ENCODE results near the gene RASGRP3.

The RASGRP3 gene

GRCh38 chr2:33522576-33522975 is 46.1 kb downstream of the RASGRP3 start:
- DNase-seq: no peak

GRCh38 chr2:33525666-33526065 is 49.2 kb downstream of the RASGRP3 start:
- DNase-seq: no peak

GRCh38 chr2:33526132-33526531 is 49.7 kb downstream of the RASGRP3 start:
- no peak for DNase-seq

DNA sequence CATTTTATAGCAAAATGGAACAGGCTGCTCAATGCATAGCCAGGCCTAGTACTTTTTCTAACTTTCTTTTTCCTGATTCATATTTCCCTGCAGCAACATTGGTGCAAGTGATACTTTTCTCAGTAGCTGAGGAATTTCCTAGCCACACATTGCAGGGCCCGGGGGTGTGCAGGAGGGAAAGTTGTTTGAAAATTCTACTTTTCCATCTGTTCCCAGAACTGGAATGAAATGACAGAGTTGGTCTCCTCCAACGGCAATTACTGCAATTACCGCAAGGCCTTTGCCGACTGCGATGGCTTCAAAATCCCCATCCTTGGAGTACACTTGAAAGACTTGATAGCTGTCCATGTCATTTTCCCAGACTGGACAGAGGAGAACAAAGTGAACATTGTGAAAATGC is 50.5 kb downstream of the RASGRP3 start:
- no peak for DNase-seq

DNA sequence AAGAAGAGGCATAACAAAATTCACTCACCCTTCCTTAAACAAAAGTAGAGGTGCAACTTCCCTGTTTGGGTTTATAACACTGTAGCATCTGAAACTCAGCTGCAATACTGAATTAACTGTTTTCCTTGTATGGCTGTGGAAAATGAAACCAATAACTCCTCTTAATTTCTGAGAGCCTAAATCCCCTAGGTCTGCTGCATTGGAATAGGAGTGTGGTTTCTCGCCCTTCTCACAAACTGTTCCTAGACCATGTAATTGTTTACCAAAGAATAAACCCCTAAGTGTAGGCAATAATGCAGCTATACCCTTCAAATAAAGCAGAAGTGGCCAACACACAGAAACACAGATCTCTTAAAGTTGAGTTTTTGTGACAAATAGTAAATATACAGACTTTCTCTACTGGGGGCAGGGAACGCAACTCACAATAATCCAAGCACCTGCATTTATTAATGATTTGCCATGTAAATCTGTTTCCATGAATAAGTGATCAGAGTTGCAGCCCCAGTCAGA is 52.0 kb downstream of the RASGRP3 start:
- no peak for DNase-seq

DNA sequence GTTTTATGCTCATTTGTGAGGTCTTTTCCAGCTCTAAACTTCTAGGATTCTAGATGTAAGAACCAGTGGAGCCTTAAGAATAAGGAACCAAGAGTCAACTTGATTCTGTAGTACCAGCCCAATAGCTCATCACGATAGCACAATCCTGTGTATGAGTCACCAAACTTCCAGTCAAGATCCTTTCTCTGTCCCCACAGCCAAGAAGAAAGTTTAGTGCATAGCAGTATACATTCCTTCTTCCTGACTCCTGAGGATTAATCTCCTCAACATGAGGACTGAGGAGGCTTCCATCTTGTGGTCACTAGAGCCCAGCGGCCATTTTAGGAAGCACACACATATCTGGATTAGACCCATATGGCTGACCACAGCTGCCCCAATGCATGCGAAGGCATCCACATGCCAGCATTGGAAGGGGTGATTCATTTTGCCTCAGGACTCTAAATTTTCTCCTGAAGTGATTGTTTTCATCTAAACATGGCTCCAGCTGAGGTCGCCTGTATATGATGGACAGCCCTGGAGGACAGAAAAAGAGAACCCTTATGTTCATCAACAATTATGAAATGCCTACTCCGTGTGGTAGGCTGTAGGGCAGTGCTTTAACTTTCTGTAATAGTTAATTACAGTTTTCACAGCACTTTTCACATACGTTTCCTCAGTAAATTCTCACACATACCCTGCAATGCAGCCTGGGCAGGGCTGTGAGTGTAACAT is 53.5 kb downstream of the RASGRP3 start:
- no peak for DNase-seq

DNA sequence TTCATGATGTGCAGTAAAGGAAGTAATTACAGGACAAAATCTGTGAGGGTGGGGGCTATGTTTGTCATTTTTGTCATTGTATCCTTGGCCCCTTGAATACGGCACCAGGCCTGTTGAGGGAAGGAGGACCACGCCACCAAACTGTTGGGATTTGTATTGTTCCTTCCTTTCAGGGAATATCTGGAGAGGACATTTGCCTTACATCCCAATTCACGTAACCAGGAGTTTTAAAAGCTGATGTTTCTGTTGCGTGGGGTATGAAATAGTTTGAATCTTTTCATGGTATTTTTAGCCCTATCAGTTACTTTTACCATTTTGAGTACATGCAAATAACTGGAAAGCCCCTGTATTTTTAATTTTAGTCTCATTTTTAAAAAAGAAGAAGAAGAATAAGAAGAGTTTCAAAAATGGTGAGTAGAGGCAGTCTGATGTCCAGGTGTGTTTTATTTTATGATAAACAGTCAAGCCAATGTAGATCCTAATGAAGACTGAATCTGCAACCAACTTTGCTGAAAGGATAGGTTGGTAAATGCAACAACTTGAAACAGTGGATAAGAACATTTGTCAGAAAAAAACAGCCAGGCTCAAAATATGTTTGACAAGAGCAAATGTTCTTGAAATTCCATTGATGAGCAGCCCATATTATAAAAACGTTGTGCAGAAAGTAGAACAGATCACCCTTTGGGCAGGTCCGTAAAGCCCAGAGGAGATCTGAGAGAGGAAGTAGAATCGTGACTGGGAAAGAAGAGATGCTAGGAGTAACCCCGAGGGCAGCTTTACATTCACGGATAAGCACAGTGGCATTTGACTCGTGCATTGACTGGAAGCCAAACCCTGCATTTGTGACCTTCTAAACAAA is 54.5 kb downstream of the RASGRP3 start:
- DNase-seq: no peak

DNA sequence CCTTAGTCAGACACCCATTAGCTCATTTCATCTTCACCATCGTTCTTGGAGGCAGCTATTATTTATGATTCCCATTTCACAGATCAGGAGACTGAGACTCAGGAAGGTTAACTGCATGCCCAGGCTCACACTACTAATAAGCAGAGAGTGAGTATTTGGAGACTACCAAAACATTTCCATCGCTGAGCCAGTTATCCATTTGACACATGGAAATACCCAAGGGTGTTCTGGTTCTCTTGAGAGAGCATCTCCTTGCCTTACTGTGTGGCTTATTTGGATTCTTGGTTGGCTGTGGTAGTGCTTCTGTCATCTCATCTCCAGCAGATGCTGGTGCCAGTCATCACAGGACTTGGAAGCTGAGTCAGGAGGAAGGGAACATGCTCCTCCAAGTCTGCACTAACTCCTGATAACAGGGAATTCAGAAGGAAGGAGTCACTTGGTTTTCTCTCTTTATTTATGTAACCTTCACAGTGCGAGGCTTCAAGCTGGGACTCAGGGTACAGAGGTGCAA is 55.2 kb downstream of the RASGRP3 start:
- DNase-seq: no peak

DNA sequence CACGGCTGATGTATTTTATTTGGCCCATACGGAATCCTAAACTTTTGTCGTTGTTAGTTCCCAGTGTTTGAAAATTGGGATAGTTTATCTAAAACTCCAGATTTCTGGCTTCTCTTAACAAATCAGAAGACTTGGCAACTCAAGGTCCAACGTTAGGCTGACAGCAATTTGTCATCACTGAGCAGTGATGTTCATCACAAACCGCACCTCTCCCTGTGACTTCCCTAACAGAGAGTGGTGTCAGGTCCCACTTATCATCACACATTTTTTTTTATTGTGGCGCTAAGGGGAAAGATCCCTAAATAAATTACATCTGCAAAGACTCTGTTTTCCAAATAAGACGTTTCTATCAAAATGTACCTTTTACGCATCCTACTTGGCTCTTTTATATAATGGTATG is 55.7 kb downstream of the RASGRP3 start:
- DNase-seq: no peak

DNA sequence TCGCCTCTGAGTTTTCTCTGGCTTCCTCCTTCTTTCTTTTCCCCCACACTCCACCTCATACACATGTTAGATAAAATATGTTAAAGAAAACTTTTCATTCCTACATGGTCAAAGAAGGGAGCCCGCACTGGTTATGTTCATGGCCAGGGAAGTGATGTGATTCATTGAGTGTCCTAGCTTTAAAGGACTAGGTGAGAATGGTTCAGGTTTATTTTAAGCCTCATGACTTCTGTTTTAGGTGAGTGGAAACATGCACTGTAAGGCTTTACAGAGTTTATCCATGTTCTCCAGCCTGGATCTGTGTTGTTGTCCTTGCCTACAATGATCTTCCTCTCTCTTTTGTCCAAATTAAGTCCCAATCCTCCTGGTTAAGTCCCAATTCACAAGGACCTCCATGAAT is 56.5 kb downstream of the RASGRP3 start:
- DNase-seq: no peak

DNA sequence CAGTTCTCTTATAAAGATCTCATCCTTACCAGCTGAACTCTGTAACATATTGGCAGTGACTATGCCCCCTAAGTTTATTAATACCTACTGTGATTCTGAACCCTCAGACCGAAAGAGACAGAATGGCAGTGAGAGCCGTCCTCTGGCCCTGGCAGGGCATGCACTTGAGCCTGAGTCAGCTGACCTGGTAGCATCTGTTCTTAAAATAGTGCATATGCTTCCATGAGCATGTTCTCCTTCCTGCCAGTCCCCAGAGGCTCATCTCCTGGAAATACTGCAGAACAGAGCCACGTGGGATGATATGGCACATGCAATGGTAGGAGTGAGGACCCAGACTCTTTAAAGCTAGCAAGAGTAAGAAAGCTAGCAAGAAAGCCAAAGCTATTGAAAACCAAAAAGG is 59.0 kb downstream of the RASGRP3 start:
- DNase-seq: no peak

DNA sequence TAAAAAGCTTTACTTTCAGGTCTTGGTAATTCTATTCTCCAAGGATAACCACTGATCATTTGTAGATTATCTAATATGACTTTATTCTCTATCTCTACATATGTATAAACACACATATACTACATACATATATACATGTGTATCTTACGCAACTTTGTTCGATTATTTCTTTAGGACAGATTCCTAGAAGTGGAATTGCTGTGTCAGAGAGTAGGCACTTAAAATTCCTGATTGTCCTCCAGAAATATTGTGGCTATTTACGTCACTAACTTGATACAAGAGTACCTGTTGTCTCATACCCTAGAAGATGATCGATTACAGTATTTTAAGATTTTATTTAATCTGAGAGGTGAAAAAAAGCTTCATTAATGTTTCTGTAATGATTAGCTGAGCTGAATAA is 64.8 kb downstream of the RASGRP3 start:
- no peak for DNase-seq

DNA sequence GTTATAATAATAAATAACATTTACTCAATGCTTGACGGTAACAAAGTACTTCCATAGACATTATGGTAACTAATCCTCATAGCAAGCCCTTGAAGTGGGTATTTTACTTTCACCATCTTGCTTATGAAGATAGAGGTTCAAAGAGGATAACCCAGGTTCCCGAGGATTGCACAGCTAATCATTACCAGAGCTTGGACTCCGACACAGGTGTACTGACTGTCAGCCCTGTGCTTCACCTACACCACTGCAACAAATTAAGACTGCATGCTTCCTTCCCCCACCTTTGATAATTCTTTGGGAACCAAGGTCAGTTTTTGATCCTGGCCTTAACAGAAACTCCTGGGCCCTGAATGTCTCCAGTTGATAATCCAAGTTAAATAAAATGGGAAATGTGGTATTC is 73.8 kb downstream of the RASGRP3 start:
- DNase-seq: no peak

GRCh38 chr2:33552758-33553461 is 76.5 kb downstream of the RASGRP3 start:
- DNase-seq: peak in 1 of 56 donors; percentile 1

- no peak for DNase-seq
These were observed 79.2 kb downstream of the RASGRP3 start for GRCh38 chr2:33555681-33556080.

GRCh38 chr2:33559328-33559727 is 82.9 kb downstream of the RASGRP3 start:
- peak in 4 of 56 donors; percentile 3 to 30 (median 24) for DNase-seq

DNA sequence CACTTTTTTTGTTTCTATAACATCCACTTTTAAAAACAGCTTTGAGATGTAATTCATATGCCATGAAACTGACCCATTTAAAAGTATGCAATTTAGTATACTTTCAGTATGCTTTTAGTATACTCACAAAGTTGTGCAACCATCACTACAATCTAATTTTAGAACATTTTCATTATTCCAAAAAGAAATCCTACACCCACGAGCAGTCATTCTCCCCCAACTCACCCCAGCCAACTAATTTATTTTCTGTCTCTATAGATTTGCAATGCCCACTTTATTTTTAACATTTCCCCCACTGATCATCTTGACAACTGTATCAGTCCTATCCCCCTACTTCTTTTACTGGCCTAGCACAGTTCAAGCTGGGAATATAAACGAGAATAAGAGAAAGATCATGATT is 83.6 kb downstream of the RASGRP3 start:
- no peak for DNase-seq

DNA sequence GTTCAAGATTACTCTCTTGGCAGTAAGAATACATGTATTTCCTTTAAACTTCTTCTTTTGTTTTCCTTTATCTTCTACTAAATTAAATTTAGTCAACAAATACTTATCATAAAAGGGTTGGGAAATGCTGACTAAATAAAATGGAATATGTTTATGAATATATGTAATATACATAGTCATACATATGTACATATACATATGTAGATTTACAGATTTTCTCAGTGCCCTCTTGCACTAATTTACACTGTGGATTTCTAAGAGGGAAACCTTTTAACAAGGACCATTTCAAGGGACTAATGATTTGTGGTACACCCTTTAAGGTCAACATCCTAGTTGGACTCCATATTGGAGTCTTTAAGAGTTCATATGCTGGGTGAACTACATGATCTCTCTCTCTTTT is 85.4 kb downstream of the RASGRP3 start:
- no peak for DNase-seq

DNA sequence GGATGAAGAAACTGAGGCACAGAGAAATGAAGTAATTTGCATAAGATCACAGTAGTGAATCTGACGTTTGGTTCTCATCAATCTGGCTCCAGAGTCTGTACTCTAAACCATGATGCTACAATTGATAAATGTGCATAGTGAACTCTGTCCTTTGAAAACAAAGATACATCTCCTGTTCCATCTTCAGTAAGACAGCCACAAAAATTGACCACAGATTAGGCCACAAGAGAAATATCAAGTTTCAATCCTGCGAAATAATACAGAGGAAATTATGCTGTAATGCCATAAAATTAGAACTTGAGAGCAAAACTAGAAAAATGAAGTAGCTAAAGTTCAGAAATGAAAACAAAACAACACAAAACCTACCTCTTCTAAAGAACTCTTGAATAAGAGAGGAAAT is 94.2 kb downstream of the RASGRP3 start:
- DNase-seq: no peak

DNA sequence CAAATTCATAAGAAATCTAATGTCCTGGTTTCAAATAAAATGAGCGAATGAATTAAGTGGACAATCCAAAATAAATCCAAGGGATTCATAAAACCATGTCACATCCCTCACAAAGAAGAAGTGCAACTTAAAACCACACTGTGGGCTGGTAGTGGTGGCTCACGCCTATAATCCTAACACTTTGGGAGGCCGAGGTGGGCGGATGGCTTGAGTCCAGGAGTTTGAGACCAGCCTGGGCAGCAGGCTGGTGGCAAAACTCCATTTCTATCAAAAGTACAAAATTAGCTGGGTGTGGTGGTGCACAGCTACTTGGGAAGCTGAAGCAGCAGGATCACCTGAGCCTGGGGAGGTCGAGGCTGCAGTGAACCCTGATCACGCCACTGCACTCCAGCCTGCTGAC is 97.2 kb downstream of the RASGRP3 start:
- DNase-seq: no peak

GRCh38 chr2:33577084-33577483 is 100.6 kb downstream of the RASGRP3 start:
- DNase-seq: peak in 19 of 56 donors; percentile 9 to 61 (median 22)

DNA sequence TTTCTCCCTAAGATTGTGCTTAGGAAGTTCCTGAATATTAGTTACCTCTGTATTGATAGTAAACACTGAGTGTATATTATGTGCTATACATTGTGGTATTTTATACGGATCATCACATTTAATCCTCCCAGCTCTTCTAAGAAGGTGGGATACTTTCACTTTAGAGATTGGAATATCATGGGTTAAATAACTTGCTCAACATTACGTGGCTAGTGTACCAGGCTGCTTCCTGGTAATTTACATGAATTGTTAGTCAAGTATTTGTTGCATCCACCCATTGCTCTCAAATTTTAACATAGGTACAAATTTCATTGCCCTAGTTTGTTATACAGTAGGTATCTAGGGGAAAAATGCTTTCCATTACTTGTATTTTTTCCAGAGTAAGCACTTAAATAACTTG is 101.2 kb downstream of the RASGRP3 start:
- DNase-seq: no peak
